Epithelial cell of alveolus of lung (primary cell): ENCODE data around the gene ABCC8. TPM values are rescaled to one million over a fixed set of nuclear protein-coding genes. Genes with fewer than 3 reads are reported as not detected.

ENCODE experiments used
- total RNA-seq: library from RNA; depleted of rRNA; stranded (reverse); fragments of >200 nt; gene quantifications from 2 replicates; pipeline ENCODE4 v1.2.1, GENCODE V29; 2015

The ABCC8 gene
- not detected in 2 replicates for total RNA-seq

DNA sequence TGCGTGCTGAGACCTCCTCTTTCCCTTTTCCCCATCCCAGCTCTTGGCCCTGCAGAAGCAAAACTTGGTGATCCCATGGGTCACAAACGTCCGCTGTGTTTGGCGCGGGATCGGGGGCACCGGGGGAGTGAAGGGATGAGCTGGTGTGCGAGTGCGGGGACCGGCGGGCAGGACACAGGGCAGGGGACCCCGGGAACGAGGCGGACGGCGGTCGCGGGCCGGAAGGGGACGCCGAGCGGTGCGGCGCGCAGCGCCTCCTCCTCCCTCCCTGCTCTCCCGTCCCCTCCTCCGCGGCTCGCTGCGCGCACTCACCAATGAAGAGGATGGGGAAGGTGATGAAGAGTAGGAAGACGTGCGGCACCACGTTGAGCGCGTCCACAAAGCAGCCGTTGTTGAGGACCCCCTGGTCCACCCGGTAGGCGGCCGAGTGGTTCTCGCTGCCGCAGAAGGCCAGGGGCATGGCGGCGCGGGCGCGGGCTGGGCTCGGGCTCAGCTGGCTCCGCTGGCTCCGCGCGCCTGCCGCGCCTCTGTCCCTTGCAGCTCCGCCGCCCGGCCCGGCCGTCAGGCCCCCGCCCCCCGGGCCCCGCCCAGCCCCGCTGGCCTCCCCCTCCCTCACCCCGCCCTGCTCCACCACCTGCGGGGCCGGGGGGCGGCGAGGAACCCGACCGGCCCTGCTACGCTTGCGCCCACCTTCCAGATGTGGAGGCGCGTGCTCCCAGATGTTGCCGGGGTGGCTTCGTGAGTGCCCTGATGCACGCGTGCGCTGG is at the start of gene ABCC8:
TSS of gene ABCC8 (minus strand) at position 529 of the 767 bp plus-strand sequence. CDS start at position 460, 69 bp downstream.

DNA sequence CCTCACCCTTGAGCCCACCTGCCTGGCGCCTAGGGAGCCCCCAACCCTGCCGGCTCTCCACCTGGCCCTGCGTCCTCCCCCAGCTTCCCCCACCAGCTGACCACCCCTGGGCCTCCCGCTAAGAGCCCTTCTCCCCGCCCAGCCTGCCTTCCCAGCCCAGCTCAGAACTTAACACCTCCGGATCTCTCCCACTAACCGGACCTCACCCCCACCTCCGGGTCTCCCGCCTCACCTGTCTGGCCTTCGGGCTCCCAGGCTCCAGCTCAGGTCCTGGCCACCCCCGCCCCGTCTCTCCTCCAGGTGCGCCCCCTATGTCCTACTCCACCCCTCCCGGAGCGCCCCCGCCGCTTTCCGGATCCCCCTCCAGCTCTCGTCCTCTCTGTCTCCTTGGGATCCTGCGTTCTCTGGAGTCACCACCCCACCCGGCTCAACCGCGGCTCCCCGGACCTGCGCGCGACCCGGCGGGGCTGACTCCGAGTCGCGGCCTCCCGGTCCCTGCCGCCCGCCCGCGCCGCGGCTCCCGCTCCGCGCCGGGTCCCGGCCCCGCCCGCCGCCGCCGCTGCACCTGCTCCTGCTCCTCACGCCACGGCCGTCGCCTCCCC is 87.9 kb downstream of the ABCC8 start, which contains the start of gene KCNJ11:
TSS of gene KCNJ11 (minus strand) at position 51 of the 602 bp plus-strand sequence. CDS start 568 bp downstream, outside the sequence.

DNA sequence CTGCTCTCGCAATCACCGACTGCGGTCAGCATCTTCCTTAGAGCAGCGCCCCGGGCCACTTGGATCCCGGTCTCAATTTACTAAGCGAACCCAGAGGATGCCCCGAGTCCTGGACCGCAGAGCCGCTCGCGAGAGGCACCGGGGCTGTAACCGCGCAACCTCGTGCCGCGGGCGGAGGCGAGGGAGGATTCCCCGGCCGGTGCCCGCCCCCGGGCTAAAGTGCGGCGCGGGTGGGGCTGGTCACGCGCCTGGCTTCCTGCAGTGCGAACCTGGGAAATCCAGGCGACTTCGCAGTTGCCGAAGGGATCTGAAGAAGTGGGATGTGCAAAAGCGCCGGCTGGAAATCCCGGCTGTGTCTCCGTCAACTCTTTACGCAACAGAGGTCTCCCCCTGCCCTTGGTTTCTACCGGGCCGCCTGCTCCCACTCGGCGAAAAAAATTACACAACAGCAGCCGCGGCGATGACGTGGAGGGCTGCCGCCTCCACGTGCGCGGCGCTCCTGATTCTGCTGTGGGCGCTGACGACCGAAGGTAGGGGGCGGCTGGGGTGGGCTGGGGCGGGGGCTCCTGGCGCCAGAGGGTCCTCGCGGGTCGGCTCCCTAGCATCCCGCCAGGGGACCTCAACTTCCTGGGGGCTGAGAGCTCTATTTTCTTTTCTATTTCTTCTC is 125.0 kb downstream of the ABCC8 start, which contains the start of gene NCR3LG1:
TSS of gene NCR3LG1 (plus strand) at position 291 of the 667 bp plus-strand sequence. CDS start at position 461, 170 bp downstream.

Other genes starting within 250 kb of the ABCC8 start
- 26.5 and 60.2 TPM in 2 replicates for gene NUCB2, start 200.1 kb downstream of the ABCC8 start, total RNA-seq
- gene NCR3LG1, start 125.0 kb downstream of the ABCC8 start, total RNA-seq = 1.3 and 5.3 TPM in 2 replicates
- not detected in 2 replicates for gene KCNJ11, start 88.2 kb downstream of the ABCC8 start, total RNA-seq
- not detected in 2 replicates for gene USH1C, start 67.6 kb upstream of the ABCC8 start, total RNA-seq
- gene OTOG, start 70.4 kb upstream of the ABCC8 start, total RNA-seq = not detected in 2 replicates
- gene MYOD1, start 242.7 kb upstream of the ABCC8 start, total RNA-seq = 5.3 TPM in 1 of 2 replicates, not detected in the other